GM23338 (cell line): ENCODE data around the gene CACNA1G. TPM values are rescaled to one million over a fixed set of nuclear protein-coding genes. Genes with fewer than 3 reads are reported as not detected.

Source experiments
- ATAC-seq: fragments of 200-7000 bp; cut with Tn5 transposase; 3 replicates; pipeline ENCODE4 v1.9.1; 2020
- DNase-seq: peaks from one replicate; pipeline ENCODE4 v3.0.0-alpha.2; 2015; ENCODE audit warnings: low spot score
- H2AFZ ChIP-seq: fragments of 200-600 bp; sonication (generic); 2 replicates; pipeline ENCODE4 v1.8.0; 2016; ENCODE audit warnings: antibody characterized with exemption, mild to moderate bottlenecking, moderate library complexity
- H3F3A ChIP-seq: fragments of 200-600 bp; sonication (generic); replicated peaks from 2 replicates; pipeline ENCODE4 v1.8.0; 2017; ENCODE audit warnings: antibody characterized with exemption, mixed run types, low read depth
- H3K27ac ChIP-seq: fragments of 200-600 bp; sonication (generic); 2 replicates; pipeline ENCODE4 v1.6.1; 2016; ENCODE audit warnings: low read depth
- H3K27me3 ChIP-seq: fragments of 200-600 bp; sonication (generic); 2 replicates; pipeline ENCODE4 v1.8.0; 2016; ENCODE audit warnings: mild to moderate bottlenecking, mixed run types, moderate library complexity; ENCODE audit not compliant: insufficient read depth
- H3K36me3 ChIP-seq: fragments of 200-600 bp; sonication (generic); 2 replicates; pipeline ENCODE4 v1.8.0; 2016; ENCODE audit warnings: mild to moderate bottlenecking; ENCODE audit not compliant: insufficient read depth
- H3K4me1 ChIP-seq: fragments of 200-600 bp; sonication (generic); 2 replicates; pipeline ENCODE4 v1.8.0; 2016; ENCODE audit warnings: mild to moderate bottlenecking, moderate library complexity; ENCODE audit not compliant: insufficient read depth
- H3K4me2 ChIP-seq: fragments of 200-600 bp; sonication (generic); 2 replicates; pipeline ENCODE4 v1.7.1; 2017; ENCODE audit warnings: mixed run types
- H3K4me3 ChIP-seq: fragments of 200-600 bp; sonication (generic); 2 replicates; pipeline ENCODE4 v1.6.1; 2016; ENCODE audit warnings: mixed run types
- H3K79me2 ChIP-seq: fragments of 200-600 bp; sonication (generic); replicated peaks from 2 replicates; pipeline ENCODE4 v1.8.0; 2017; ENCODE audit warnings: mild to moderate bottlenecking; ENCODE audit not compliant: insufficient read depth
- H3K9me2 ChIP-seq: fragments of 200-600 bp; sonication (generic); 2 replicates; pipeline ENCODE4 v1.8.0; 2017; ENCODE audit not compliant: insufficient read depth
- H4K20me1 ChIP-seq: fragments of 200-600 bp; sonication (generic); replicated peaks from 2 replicates; pipeline ENCODE4 v1.8.0; 2017; ENCODE audit warnings: mild to moderate bottlenecking; ENCODE audit not compliant: insufficient read depth
- H3K27ac Mint-ChIP-seq: 2 replicates; pipeline ENCODE4 v1.8.0; 2020; ENCODE audit warnings: inconsistent platforms, mild to moderate bottlenecking, moderate library complexity, mixed read lengths
- H3K27me3 Mint-ChIP-seq: 3 replicates; pipeline ENCODE4 v1.8.0; 2022; ENCODE audit warnings: low read depth, mild to moderate bottlenecking, moderate library complexity, mixed read lengths, inconsistent platforms; ENCODE audit not compliant: insufficient read depth, poor library complexity
- H3K36me3 Mint-ChIP-seq: 3 replicates; pipeline ENCODE4 v1.8.0; 2021; ENCODE audit warnings: low read depth, mild to moderate bottlenecking, inconsistent platforms, moderate library complexity, mixed read lengths
- H3K4me1 Mint-ChIP-seq: 3 replicates; pipeline ENCODE4 v1.8.0; 2020; ENCODE audit warnings: mild to moderate bottlenecking, inconsistent platforms, mixed read lengths
- H3K4me3 Mint-ChIP-seq: 3 replicates; pipeline ENCODE4 v1.8.0; 2021; ENCODE audit warnings: moderate library complexity, mild to moderate bottlenecking, inconsistent platforms, mixed read lengths
- H3K9me3 Mint-ChIP-seq: 3 replicates; pipeline ENCODE4 v1.8.0; 2020; ENCODE audit warnings: moderate library complexity, mild to moderate bottlenecking, inconsistent platforms, mixed read lengths
- CTCF ChIP-seq, 2 experiments: fragments of 200-600 bp in 1 of 2; sonication (generic) in 1 of 2; conservative IDR thresholded peaks; 2 replicates each; pipeline versions ENCODE4 v1.5.1 to v1.6.1; 2016 to 2017; ENCODE audit warnings: antibody characterized with exemption in 2 of 2, low read depth in 2 of 2, mild to moderate bottlenecking in 2 of 2, moderate library complexity in 1 of 2
- EZH2 ChIP-seq: fragments of 200-600 bp; sonication (generic); IDR thresholded peaks from one replicate; pipeline ENCODE4 v1.8.0; 2017; ENCODE audit warnings: antibody characterized with exemption, mild to moderate bottlenecking, low read depth; ENCODE audit not compliant: unreplicated experiment
- POLR2AphosphoS5 ChIP-seq: IDR thresholded peaks from 2 replicates; pipeline ENCODE4 v1.6.1; 2016; ENCODE audit warnings: antibody characterized with exemption, low read depth
- REST ChIP-seq: IDR thresholded peaks from one replicate; pipeline ENCODE4 v1.6.1; 2018; ENCODE audit warnings: antibody characterized with exemption; ENCODE audit not compliant: unreplicated experiment
- polyA plus RNA-seq: library from polyadenylated mRNA; unstranded; fragments of >200 nt; fragmentation: Nextera tagmentation; extraction: Ambion mirVana; gene quantifications from 2 replicates; pipeline ENCODE4 v1.2.1, GENCODE V29; 2016
- total RNA-seq: library from RNA; depleted of rRNA; stranded (reverse); fragments of >200 nt; shearing (Covaris generic); gene quantifications from 2 replicates; pipeline ENCODE4 v1.2.3, GENCODE V29; 2014

The CACNA1G gene
- total and polyA plus RNA-seq, 2 experiments from 2014 or later: 1.4 to 5.1 TPM

GRCh38 chr17:50653738-50654137 lies 93.2 kb downstream of the CACNA1G start (continued):
- TF ChIP-seq REST: no peak

GRCh38 chr17:50656509-50656908 lies 96.0 kb downstream of the CACNA1G start:
- Histone ChIP-seq H3K4me2 (no peak overlapping the region), H3K4me1 (peaks cover 3% of the 10 kb centered on the region), H2AFZ (no peak overlapping the region), H3K36me3 (no peaks in the 10 kb centered on the region), H4K20me1 (no peaks in the 10 kb centered on the region), H3K79me2 (no peaks in the 10 kb centered on the region), H3K27ac (no peak overlapping the region), H3K9me2 (no peaks in the 10 kb centered on the region), H3F3A (no peaks in the 10 kb centered on the region), H3K4me3 (no peak overlapping the region), H3K27me3 (no peaks in the 10 kb centered on the region)
- H3K4me1 Mint-ChIP-seq: peaks cover 11% of the 10 kb centered on the region
- no peaks in the 10 kb centered on the region; the same call in 2 of the 3 replicates for H3K36me3 Mint-ChIP-seq
- peaks cover 3% of the 10 kb centered on the region for H3K27me3 Mint-ChIP-seq
- H3K27ac Mint-ChIP-seq: no peak overlapping the region
- ATAC-seq (no peak), DNase-seq (no peak)
- H3K9me3 Mint-ChIP-seq: no peaks in the 10 kb centered on the region; the same call in 1 of the 3 replicates
- H3K4me3 Mint-ChIP-seq: no peak overlapping the region
- TF ChIP-seq EZH2 (no peak), REST (no peak), CTCF (conservative IDR thresholded peaks at IDR 0.05; ENCODE audit: low read depth in 2 of 2) (no peak), POLR2AphosphoS5 (no peak)
